ENCODE results near the gene AP1S1.
A peak's percentile ranks its signal among the peaks of the same experiment; 100 is the strongest.
"Not testable (repeated sequence)": the region's sequence is repeated elsewhere in the genome, so short reads cannot be mapped to it uniquely, and the experiment has no call there.

Gene AP1S1
- total RNA-seq, result 8.4 to 9.6 reads per million in 2 donors

- DNase-seq, result peak; percentile 74
These were observed at the start of gene AP1S1 for GRCh38 chr7:101153969-101154692. Gene AP1S1 (plus strand): TSS chr7:101154476. CDS start chr7:101154515, 39 bp downstream.

GRCh38 chr7:101104799-101105198 is 49.5 kb upstream of the AP1S1 start:
- no peak for DNase-seq

DNA sequence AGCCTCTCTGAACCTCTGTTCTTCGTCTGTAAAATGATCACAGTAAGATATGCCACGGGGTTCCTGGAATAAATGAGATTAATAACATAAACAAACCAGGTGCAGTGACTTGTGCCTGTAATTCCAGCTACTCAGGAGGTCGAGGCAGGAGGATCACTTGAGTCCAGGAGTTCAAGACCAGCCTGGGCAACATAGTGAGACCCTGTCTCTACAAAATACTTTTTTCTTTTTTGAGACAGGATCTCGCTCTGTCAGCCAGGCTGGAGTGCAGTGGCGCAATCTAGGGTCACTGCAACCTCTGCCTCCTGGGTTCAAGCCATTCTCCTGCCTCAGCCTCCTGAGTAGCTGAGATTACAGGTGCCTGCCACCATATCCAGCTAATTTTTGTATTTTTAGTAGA is 49.0 kb upstream of the AP1S1 start:
- not testable (repeated sequence) for DNase-seq

DNA sequence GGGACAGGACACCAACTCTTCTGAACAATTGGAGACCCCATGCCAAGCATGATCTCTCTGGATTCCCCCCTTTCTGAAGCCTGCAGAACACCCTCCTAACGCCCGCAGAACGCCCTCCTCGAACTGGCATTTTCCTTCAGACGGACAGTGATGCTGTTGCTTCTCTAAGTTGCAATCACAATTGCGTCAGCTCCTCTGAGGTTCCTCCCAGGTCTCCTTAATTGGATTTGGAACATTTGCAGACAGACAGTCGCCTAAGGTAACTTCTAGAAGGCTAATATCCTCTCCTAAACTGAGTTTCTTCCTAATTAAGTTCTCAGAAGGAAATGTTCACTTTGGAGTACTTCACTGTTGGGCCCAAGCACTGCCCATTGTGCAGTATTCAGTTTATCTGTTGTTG is 47.9 kb upstream of the AP1S1 start:
- DNase-seq, result no peak

GRCh38 chr7:101108330-101108857 is 45.9 kb upstream of the AP1S1 start:
- DNase-seq, result no peak

GRCh38 chr7:101108961-101109360 is 45.3 kb upstream of the AP1S1 start:
- DNase-seq, result no peak

DNA sequence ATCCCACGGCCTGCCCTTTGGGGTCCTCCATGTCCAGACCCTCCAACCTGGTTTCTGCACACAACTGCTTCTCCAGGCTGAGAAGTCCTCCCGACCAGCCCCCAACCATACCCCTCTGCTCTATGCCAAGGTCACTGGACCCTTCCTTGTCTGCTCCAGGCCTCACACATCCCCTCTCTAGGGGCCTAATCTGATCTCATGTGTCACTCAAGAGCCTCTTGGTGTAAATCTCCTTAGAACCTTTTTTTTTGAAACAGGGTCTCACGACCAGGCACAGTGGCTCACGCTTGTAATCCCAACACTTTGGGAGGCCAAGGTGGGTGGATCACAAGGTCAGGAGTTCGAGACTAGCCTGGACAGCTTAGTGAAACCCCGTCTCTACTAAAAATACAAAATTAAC is 44.9 kb upstream of the AP1S1 start:
- DNase-seq, result no peak

DNA sequence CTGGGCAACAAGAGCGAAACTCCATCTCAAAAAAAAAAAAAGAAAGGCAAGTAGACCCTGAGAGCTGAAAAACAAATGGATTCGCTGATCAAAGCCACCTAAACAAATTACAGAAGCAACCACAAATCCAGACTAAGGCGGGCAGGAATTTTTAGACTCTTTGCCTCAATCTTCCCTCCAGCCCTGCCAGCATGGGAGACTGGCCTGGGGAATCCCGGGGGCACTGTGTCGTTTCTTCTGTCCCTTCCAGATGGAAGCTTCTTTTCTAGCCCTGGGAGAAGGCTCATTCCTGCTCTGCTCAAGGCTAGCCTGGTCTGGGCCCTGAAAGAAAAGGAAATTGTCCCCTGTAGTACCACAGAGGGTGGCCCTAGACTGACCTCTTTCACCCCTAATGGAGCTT is 43.0 kb upstream of the AP1S1 start:
- no peak for DNase-seq

DNA sequence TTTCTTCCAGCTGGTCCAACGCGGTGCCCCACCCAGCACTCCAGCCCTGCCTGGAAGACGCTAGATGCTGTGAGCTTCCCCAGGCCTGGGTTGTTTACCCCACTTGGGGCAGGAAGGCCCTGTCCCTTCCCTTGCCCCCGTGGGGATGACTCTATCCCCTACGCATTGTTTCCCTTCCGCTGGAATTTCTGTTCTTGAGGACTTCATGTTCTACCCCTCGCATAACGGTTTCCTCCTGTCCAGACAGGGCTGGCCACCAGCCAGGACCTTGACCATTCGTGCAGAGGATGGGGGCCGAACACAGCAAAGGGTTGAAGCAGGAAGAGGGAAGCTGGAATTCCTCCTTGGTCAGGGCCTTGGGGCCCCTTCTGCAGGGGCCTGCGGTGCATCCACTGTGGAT is 42.0 kb upstream of the AP1S1 start:
- no peak for DNase-seq

DNA sequence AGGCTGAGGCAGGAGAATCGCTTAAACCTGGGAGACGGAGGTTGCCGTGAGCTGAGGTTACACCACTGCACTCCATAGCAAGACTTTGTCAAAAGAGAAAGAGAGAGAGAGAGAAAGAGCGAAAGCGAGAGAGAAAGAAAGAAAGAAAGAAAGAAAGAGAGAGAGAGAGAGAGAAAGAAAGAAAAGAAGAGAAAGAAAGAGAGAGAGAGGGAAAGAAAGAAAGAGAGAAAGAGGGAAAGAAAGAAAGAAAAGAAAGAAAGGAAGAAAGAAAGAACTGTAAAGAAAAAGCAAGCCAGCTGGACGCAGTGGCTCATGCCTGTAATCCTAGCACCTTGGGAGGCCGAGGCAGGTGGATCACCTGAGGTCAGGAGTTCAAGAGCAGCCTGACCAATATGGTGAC is 41.1 kb upstream of the AP1S1 start:
- DNase-seq, result not testable (repeated sequence)

- no peak for DNase-seq
These were observed 40.4 kb upstream of the AP1S1 start for GRCh38 chr7:101113836-101114235.

DNA sequence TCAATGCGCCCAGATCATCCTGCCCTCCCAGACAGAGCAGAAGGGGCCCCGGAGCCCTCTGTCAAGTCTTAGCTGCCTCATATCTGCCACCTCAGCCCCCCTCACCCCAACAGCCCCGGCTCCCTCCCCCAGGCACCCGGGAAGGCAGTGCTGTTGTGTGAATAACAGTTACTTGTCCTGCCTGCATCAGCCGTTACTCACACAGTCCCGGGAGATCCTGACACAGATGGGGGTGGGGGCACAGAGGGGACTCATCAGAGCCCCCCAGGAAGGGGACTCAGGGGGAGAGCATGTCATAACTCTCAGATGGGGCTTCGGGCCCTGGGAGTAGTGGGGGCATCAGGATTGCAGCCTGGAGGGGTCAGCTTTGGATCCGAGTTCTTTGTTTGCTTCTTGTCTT is 39.8 kb upstream of the AP1S1 start:
- no peak for DNase-seq

DNA sequence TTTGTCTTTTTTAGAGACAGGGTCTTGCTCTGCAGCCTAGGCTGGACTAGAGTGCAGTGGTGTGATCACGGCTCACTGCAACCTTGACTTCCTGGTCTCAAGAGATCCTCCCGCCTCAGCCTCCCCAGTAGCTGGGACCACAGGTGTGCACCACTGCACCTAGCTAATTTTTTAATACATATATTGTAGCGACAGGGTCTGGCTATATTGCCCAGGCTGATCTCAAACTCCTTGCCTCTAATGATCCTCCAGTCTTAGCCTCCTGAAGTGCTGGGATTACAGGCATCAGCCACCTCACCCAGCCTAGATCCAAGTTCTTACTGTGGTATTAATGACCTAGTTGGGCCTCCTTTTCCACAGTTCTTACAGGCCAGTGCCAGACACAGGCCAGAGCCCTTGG is 39.1 kb upstream of the AP1S1 start:
- DNase-seq, result no peak

- no peak for DNase-seq
These were observed 37.4 kb upstream of the AP1S1 start for GRCh38 chr7:101116898-101117297.

GRCh38 chr7:101118856-101119255 is 35.4 kb upstream of the AP1S1 start:
- no peak for DNase-seq

DNA sequence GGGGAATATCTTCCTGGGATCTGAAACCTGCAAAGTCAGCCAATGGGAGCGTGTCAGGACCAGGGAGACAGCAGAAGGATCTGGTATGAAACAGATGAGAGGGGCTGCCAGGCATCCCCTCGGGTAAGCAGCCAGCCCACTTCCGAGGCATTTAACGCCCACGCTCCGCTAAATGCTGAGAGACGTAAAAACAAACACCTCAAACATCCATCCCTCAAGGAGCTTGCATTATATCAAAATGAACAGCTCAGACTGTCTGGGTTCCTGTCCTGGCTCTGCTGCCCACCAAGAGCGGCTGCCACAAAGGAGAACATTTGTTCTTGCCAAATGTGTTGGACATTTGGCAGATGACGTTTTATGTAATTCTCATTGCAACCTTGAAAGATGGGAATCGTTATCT is 34.4 kb upstream of the AP1S1 start:
- no peak for DNase-seq

- no peak for DNase-seq
These were observed 34.0 kb upstream of the AP1S1 start for GRCh38 chr7:101120315-101120714.

GRCh38 chr7:101121631-101121990 is 32.7 kb upstream of the AP1S1 start:
- DNase-seq, result not testable (repeated sequence)

GRCh38 chr7:101121991-101122932 is 32.0 kb upstream of the AP1S1 start:
- no peak for DNase-seq

DNA sequence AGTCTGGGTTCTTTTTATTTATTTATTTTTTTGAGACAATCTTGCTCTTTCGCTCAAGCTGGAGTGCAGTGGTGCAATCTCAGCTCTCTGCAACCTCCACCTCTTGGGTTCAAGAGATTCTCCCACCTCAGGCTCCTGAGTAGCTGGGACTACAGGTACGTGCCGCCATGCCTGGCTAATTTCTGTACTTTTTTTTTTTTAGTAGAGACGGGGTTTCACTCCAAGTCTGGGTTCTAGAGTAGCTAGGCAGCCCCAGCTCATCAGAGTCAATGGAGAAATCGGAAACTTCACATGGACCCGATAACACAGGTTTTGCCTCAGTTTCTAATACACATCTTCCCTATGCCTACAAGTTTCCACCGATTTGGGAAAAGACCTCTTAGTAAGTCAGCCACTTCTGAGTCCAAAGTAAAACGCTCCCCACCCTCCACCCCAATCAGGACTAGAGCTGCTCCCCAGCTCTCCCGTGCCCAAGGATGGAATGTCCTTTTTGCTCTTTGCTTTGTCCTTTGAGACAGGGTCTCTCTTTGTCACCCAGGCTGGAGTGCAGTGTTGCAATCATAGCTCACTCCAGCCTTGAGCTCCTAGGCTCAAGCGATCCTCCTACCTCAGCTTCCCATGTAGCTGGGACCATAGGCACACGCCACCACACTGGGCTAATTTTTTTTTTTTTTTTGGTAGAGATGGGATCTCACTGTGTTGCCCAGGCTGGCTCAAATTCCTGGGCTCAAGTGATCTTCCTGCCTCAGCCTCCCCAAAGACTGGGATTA is 31.2 kb upstream of the AP1S1 start:
- no peak for DNase-seq

- DNase-seq, result no peak
These were observed 30.6 kb upstream of the AP1S1 start for GRCh38 chr7:101123703-101124068.

DNA sequence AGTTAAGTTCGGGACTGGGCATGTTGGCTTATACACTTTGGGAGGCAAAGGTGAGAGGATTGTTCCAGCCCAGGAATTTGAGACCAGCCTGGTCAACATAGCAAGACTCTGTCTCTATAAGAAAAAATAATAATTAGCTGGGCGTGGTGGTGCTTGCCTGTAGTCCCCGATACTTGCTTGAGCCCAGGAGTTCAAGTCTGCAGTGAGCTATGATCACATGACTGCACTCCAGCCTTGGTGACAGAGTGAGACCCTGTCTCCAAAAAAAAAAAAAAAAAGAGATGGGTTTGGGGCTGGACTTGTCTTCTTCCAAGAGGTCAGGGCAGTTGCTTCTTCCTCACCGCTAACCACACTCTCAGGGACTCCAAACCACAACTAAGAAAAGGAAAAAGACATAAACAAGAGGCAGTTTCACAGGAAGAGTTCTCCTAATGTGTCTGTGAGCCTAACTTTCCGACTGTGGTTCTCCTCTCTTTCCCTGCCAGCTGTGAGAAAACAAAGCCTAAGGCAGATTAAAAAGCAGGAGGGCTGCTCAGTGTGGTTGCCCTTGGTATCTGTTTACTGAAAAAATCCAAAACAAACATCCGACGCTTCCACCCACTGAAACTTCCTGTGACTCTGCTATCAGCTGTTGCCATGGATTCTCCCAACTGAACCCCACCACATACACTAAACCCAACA is 29.8 kb upstream of the AP1S1 start:
- DNase-seq, result no peak
